Measurements from ENCODE around the gene CGB7. TPM values are rescaled to one million over a fixed set of nuclear protein-coding genes. Genes with fewer than 3 reads are reported as not detected.

Gene CGB7
- total and polyA plus RNA-seq, 10 of the 15 experiments (the other 5 are each of a cell fraction or from before 2014, with no cell fraction given): 0.06 TPM; not detected in 9

- ATAC-seq (no peak), DNase-seq (ENCODE audit: low read depth, low spot score) (no peak), FAIRE-seq (no peak)
- Histone ChIP-seq H3K9me3 (replicated peaks; ENCODE audit: control insufficient read depth, insufficient read depth, low read length) (no peaks in the 10 kb centered on the region), H3K27ac (ENCODE audit: control insufficient read depth, insufficient read depth) (no peak overlapping the region), H3K9ac (ENCODE audit: control insufficient read depth, insufficient read depth, low read length) (no peak overlapping the region), H3K4me1 (ENCODE audit: control insufficient read depth, insufficient read depth, low read length) (peaks cover 15% of the 10 kb centered on the region), H3K79me2 (ENCODE audit: control insufficient read depth, insufficient read depth, low read length) (no peaks in the 10 kb centered on the region), H2AFZ (ENCODE audit: control insufficient read depth, low read depth, low read length) (no peak overlapping the region), H3K4me2 (ENCODE audit: control insufficient read depth, insufficient read depth) (no peak overlapping the region), H4K20me1 (ENCODE audit: control insufficient read depth, insufficient read depth) (no peaks in the 10 kb centered on the region), H3K36me3 (ENCODE audit: control insufficient read depth in 2 of 2, insufficient read depth in 2 of 2, low read length in 1 of 2) (no peaks in the 10 kb centered on the region), H3K4me3 (no peak overlapping the region), H3K27me3 (replicated peaks in 1 of 2; ENCODE audit: control insufficient read depth in 2 of 2, insufficient read depth in 2 of 2, low read length in 1 of 2) (no peaks in the 10 kb centered on the region)
- intact Hi-C loops (cut with micrococcal nuclease; ENCODE audit: unreplicated experiment) (no loop called here), in situ Hi-C loops (cut with MboI) (no loop called here)
- RAD21 ChIA-PET (ENCODE audit: unreplicated experiment): interaction anchor here (0.6 kb wide), 1 partner anchor 85 kb away, joined by 3 read pairs; no protein-coding TSS in a partner anchor
- CTCF ChIA-PET: interaction anchor here (0.8 to 1.8 kb wide), 2 partner anchors 76 to 177 kb away, joined by 3 to 5 read pairs; no protein-coding TSS in a partner anchor
- SMC1A ChIA-PET (ENCODE audit: uncharacterized antibody, unreplicated experiment): no interaction called here
- BruUV-seq (replicated peaks): no TSS peak
- POLR2A ChIA-PET: no interaction called here
- WGBS (ENCODE audit: insufficient coverage, insufficient replicate concordance, low lambda C conversion rate, missing lambda C conversion rate): 65% methylated on average over 8 of the region's 9 CpGs
- TF ChIP-seq STAT3 (IDR thresholded peaks at IDR 0.05; ENCODE audit: low read depth, low read length): no peak
- TF ChIP-seq ZBTB40 (IDR thresholded peaks at IDR 0.05; ENCODE audit: borderline replicate concordance): no peak
- no peak for TF ChIP-seq MTA2 (IDR thresholded peaks at IDR 0.05; ENCODE audit: low read depth)
- TF ChIP-seq BCLAF1 (IDR thresholded peaks at IDR 0.05): no peak
- TF ChIP-seq ZNF622 (IDR thresholded peaks at IDR 0.05): no peak
- no peak for TF ChIP-seq POLR2AphosphoS5 (IDR thresholded peaks at IDR 0.05; ENCODE audit: low read length)
- no peak for TF ChIP-seq E4F1 (IDR thresholded peaks at IDR 0.05; ENCODE audit: borderline replicate concordance, partially characterized antibody)
- TF ChIP-seq ATF7 (IDR thresholded peaks at IDR 0.05; ENCODE audit: low read depth): no peak
- TF ChIP-seq SRF (IDR thresholded peaks at IDR 0.05; ENCODE audit: low read depth in 2 of 2, low read length in 2 of 2): no peak
- no peak for TF ChIP-seq BRCA1 (IDR thresholded peaks at IDR 0.05; ENCODE audit: low read depth, low read length)
- TF ChIP-seq IRF5 (IDR thresholded peaks at IDR 0.05; ENCODE audit: borderline replicate concordance): no peak
- no peak for TF ChIP-seq ELK1 (IDR thresholded peaks at IDR 0.05; ENCODE audit: low read depth, low read length)
Measured at GRCh38 chr19:49022116-49022515, 35.4 kb downstream of the CGB7 start.

All from GM12878 (cell line).